ENCODE data around the gene RRP1. TPM values are rescaled to one million over a fixed set of nuclear protein-coding genes. Genes with fewer than 3 reads are reported as not detected.

Gene RRP1
- total and polyA plus RNA-seq, 9 of the 15 experiments (the other 6 are each of a cell fraction or from before 2014, with no cell fraction given), result 0.89 to 105 (median 51.6) TPM

DNA sequence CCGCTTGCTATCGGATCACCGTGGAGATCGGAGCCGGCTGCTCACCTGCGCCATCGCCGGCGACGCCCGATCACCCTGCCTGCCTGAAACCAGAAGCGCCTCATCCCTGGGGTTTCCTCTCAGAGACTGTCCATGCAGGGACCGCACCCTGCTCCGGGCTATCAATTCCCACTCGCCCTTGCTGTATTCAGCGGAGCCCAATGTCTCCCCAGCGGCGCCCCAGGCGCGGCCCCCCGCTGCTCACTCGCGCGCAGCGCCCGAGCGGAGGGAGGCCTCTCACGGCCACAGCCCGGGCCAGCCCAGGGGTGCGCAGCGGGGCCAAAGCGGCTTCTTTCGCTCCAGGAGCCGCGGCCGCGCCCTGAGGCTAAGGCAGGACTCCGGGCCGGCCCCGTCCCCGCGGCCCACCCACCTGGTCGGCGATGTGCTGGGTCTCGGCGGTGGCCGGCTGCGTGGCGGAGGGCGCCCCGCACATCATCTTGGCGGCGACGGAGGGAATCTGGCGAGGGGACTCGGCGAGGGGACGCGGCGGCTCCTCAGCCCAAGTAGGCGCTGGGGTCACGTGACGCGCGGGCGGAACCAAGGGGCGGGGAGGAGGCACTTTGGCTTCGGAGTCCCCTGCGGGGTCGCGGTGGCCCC is 13.5 kb upstream of the RRP1 start, which contains the start of gene CSTB (continued):
- peak; percentile 47; the same call in 1 of the 2 replicates for TF ChIP-seq E2F5 (CRISPR knock-in tag; IDR thresholded peaks at IDR 0.05)
- no peak for TF ChIP-seq ZC3H11A (IDR thresholded peaks at IDR 0.05; ENCODE audit: low read depth, low read length)
- TF ChIP-seq ZBTB5 (IDR thresholded peaks at IDR 0.05), result no peak
- no peak for TF ChIP-seq NUFIP1 (IDR thresholded peaks at IDR 0.05; ENCODE audit: partially characterized antibody)
- 0 out of 2 replicates have a peak, but pooled peaks have one; percentile 71 for TF ChIP-seq ZEB2 (IDR thresholded peaks at IDR 0.05)
- no peak for TF ChIP-seq WHSC1 (IDR thresholded peaks at IDR 0.05; ENCODE audit: low read length)
- TF ChIP-seq JUNB (CRISPR knock-in tag; conservative IDR thresholded peaks at IDR 0.05), result no peak
- peak; percentile 51 for TF ChIP-seq HNRNPLL (IDR thresholded peaks at IDR 0.05; ENCODE audit: low read depth, low read length, poor library complexity, severe bottlenecking)
- TF ChIP-seq, protein P1, sequence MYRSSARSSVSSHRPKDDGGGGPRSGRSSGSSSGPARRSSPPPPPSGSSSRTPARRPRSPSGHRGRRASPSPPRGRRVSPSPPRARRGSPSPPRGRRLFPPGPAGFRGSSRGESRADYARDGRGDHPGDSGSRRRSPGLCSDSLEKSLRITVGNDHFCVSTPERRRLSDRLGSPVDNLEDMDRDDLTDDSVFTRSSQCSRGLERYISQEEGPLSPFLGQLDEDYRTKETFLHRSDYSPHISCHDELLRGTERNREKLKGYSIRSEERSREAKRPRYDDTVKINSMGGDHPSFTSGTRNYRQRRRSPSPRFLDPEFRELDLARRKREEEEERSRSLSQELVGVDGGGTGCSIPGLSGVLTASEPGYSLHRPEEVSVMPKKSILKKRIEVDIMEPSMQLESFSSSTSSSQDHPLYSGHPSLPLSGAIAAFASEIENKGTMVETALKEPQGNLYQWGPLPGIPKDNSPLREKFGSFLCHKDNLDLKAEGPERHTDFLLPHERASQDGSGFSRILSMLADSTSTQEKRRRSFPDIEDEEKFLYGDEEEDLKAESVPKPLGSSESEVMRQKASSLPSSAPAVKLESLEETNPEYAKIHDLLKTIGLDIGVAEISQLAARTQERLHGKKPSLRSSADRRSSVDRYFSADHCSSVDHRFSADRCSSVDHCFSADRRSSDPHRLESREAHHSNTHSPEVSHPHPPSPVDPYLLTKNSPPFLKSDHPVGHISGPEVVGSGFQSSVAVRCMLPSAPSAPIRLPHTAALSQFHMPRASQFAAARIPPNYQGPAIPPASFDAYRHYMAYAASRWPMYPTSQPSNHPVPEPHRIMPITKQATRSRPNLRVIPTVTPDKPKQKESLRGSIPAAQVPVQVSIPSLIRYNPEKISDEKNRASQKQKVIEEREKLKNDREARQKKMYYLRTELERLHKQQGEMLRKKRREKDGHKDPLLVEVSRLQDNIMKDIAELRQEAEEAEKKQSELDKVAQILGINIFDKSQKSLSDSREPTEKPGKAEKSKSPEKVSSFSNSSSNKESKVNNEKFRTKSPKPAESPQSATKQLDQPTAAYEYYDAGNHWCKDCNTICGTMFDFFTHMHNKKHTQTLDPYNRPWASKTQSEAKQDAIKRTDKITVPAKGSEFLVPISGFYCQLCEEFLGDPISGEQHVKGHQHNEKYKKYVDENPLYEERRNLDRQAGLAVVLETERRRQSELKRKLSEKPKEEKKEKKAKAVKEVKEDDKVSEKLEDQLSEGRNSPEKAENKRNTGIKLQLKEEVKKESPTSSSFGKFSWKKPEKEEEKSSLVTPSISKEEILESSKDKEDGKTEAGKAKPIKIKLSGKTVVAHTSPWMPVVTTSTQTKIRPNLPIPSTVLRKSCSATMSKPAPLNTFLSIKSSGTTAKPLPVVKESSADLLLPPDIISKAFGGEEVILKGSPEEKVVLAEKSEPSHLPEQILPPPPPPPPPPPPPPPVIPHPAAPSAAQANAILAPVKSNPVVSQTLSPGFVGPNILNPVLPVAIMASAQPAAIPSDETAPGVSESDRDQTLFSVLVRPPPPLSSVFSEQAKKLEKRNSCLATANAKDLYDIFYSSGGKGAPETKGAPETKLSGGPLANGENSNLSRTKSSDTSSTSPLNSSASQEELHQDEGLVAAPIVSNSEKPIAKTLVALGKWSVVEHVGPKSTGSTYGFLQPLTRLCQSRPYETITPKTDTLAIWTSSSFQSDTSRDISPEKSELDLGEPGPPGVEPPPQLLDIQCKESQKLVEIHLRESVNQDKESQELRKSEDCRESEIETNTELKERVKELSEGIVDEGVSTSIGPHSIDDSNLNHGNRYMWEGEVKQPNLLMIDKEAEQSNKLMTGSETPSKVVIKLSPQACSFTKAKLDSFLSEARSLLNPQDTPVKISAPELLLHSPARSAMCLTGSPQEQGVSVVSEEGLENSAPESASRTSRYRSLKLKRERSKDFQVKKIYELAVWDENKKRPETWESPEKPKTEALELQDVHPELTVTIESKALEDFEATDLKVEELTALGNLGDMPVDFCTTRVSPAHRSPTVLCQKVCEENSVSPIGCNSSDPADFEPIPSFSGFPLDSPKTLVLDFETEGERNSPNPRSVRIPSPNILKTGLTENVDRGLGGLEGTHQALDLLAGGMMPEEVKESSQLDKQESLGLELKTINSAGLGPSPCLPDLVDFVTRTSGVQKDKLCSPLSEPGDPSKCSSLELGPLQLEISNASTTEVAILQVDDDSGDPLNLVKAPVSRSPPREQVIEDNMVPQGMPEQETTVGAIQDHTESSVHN (IDR thresholded peaks at IDR 0.05; ENCODE audit: borderline replicate concordance in 1 of 2, low read depth in 1 of 2), result no peak
- TF ChIP-seq DMBX1 (CRISPR knock-in tag; IDR thresholded peaks at IDR 0.05; ENCODE audit: borderline replicate concordance), result peak; percentile 54; the same call in 1 of the 2 replicates
- TF ChIP-seq, protein P2, sequence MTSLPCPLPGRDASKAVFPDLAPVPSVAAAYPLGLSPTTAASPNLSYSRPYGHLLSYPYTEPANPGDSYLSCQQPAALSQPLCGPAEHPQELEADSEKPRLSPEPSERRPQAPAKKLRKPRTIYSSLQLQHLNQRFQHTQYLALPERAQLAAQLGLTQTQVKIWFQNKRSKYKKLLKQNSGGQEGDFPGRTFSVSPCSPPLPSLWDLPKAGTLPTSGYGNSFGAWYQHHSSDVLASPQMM (CRISPR knock-in tag; IDR thresholded peaks at IDR 0.05), result no peak
- no peak for TF ChIP-seq GABPA (tag; conservative IDR thresholded peaks at IDR 0.05; ENCODE audit: low read depth)
- no peak for TF ChIP-seq KDM1A (IDR thresholded peaks at IDR 0.05)
- TF ChIP-seq NONO (IDR thresholded peaks at IDR 0.05; ENCODE audit: low read depth in 2 of 2, low read length in 1 of 2), result peak in 1 of 2 experiments; percentile 98; a peak in 2 of 4 replicates
- TF ChIP-seq TBL1XR1 (IDR thresholded peaks at IDR 0.05; ENCODE audit: low read length in 2 of 2), result peak in 1 of 2 experiments; percentile 31; a peak in 1 of 4 replicates
- peak; percentile 21; the same call in 1 of the 2 replicates for TF ChIP-seq ZSCAN32 (CRISPR knock-in tag; IDR thresholded peaks at IDR 0.05)
- TF ChIP-seq RNF2 (IDR thresholded peaks at IDR 0.05), result no peak

Data from K562 (cell line).